Measurements from ENCODE around the gene THSD7A. TPM values are rescaled to one million over a fixed set of nuclear protein-coding genes. Genes with fewer than 3 reads are reported as not detected.

The THSD7A gene
- total RNA-seq, 3 donors from 2014 or later = 4.0 to 6.9 (median 4.4) TPM

- H3K27me3 ChIP-seq = no peaks in the 10 kb centered on the region
- H3K27ac ChIP-seq = no peak overlapping the region
- H3K4me1 ChIP-seq = no peaks in the 10 kb centered on the region
- no peak overlapping the region for H3K4me3 ChIP-seq
- intact Hi-C loops (cut with DNase I; ENCODE audit: low total_unique reads) = no loop called here
- peaks cover 5 to 7% of the 10 kb centered on the region in 2 donors for H3K9me3 ChIP-seq
- DNase-seq (ENCODE audit: low spot score in 2 of 2) = no peak
- TF ChIP-seq POLR2A (IDR thresholded peaks at IDR 0.05) (no peak), CTCF (IDR thresholded peaks at IDR 0.05) (no peak), POLR2AphosphoS5 (IDR thresholded peaks at IDR 0.05) (no peak)
- H3K36me3 ChIP-seq = peaks cover 3% of the 10 kb centered on the region
Measured at GRCh38 chr7:11410656-11411644, 421.0 kb downstream of the THSD7A start.

- Histone ChIP-seq H3K4me3 (no peak overlapping the region), H3K4me1 (no peaks in the 10 kb centered on the region), H3K9me3 (no peaks in the 10 kb centered on the region), H3K27ac (no peak overlapping the region), H3K36me3 (peaks cover 3% of the 10 kb centered on the region), H3K27me3 (no peaks in the 10 kb centered on the region)
- intact Hi-C loops (cut with DNase I; ENCODE audit: low total_unique reads) = no loop called here
- TF ChIP-seq POLR2A (IDR thresholded peaks at IDR 0.05) = no peak
- no peak for DNase-seq (ENCODE audit: low spot score in 2 of 2)
Measured at GRCh38 chr7:11404355-11404754, 427.6 kb downstream of the THSD7A start.

GRCh38 chr7:11403781-11404180 is 428.2 kb downstream of the THSD7A start:
- no peak for DNase-seq (ENCODE audit: low spot score in 2 of 2)
- no peak overlapping the region for H3K4me3 ChIP-seq
- H3K36me3 ChIP-seq = peaks cover 3% of the 10 kb centered on the region
- no peaks in the 10 kb centered on the region for H3K4me1 ChIP-seq
- intact Hi-C loops (cut with DNase I; ENCODE audit: low total_unique reads) = no loop called here
- H3K9me3 ChIP-seq = no peaks in the 10 kb centered on the region
- no peaks in the 10 kb centered on the region for H3K27me3 ChIP-seq
- no peak overlapping the region for H3K27ac ChIP-seq
- no peak for TF ChIP-seq CTCF (IDR thresholded peaks at IDR 0.05)
- no peak for TF ChIP-seq POLR2AphosphoS5 (IDR thresholded peaks at IDR 0.05)
- TF ChIP-seq POLR2A (IDR thresholded peaks at IDR 0.05) = no peak

DNA sequence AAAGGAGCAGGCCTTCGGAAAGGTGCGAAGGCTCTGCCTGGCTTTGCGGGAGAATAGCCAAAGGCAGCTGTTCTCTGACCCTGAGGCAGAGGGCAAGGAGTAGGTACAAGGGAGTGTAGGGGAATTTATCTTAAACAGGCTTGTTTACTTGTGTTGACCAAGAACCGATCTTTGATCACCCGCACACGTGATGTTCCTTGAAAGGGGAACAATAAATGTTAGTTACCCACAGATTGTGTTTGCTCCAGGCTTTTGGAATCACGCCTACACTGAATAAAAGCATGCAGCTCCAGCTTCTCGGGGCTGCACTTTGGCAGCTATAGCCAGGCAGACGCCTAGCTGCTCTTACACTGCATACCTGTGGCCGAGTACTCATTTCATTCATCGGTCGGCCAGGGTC is 437.6 kb downstream of the THSD7A start:
- Histone ChIP-seq H3K4me3 (no peak overlapping the region), H3K27ac (no peak overlapping the region), H3K9me3 (peaks cover 0 to 15% of the 10 kb centered on the region in 2 donors), H3K4me1 (no peaks in the 10 kb centered on the region), H3K36me3 (no peaks in the 10 kb centered on the region), H3K27me3 (no peaks in the 10 kb centered on the region)
- TF ChIP-seq POLR2A (IDR thresholded peaks at IDR 0.05) (no peak), CTCF (IDR thresholded peaks at IDR 0.05) (no peak), POLR2AphosphoS5 (IDR thresholded peaks at IDR 0.05) (no peak)
- DNase-seq (ENCODE audit: low spot score in 2 of 2) = no peak
- intact Hi-C loops (cut with DNase I; ENCODE audit: low total_unique reads) = no loop called here

DNA sequence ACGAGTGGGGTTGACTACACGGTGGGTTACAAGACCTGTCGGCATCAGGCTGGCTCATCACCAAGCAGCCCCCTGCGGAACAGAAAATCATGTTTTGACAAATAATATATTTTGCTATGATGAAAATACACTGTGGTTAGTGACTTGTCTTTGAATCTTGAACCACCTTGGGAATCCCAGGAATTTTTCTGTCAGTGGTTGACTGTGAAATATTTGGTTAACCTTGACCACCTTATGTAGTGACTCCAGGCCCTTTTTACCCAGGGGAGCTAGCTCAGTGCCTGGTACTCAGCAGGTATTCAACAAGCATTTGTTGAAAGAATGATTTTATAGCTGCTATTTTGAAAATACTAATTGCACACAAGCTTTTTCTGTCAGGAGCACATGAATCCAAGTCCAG is 452.4 kb downstream of the THSD7A start:
- Histone ChIP-seq H3K36me3 (no peaks in the 10 kb centered on the region), H3K4me1 (no peaks in the 10 kb centered on the region), H3K9me3 (no peaks in the 10 kb centered on the region), H3K27me3 (no peaks in the 10 kb centered on the region), H3K27ac (no peak overlapping the region), H3K4me3 (no peak overlapping the region)
- TF ChIP-seq POLR2A (IDR thresholded peaks at IDR 0.05) = no peak
- TF ChIP-seq CTCF (IDR thresholded peaks at IDR 0.05) = no peak
- TF ChIP-seq POLR2AphosphoS5 (IDR thresholded peaks at IDR 0.05) = no peak
- DNase-seq (ENCODE audit: low spot score in 2 of 2) = no peak
- intact Hi-C loops (cut with DNase I; ENCODE audit: low total_unique reads) = no loop called here

Data from breast epithelium (tissue), 4 donors.